Mucosa of descending colon (tissue), 3 donors: ENCODE results near the gene CLDN7. TPM values are rescaled to one million over a fixed set of nuclear protein-coding genes. Genes with fewer than 3 reads are reported as not detected.

ENCODE experiments used
- ATAC-seq: fragments of 200-7000 bp; cut with Tn5 transposase; one replicate; pipeline ENCODE4 v1.9.1; 2020; ENCODE audit warnings: mild to moderate bottlenecking, moderate library complexity
- DNase-seq, 3 donors: peaks; one replicate each; pipeline ENCODE4 v3.0.0-alpha.2; 2020
- H3K36me3 ChIP-seq: fragments of 200-600 bp; one replicate; pipeline ENCODE4 v1.8.0; 2021; ENCODE audit warnings: low read depth, mild to moderate bottlenecking
- H3K4me1 ChIP-seq: fragments of 200-600 bp; one replicate; pipeline ENCODE4 v1.8.0; 2021; ENCODE audit warnings: low read depth, mild to moderate bottlenecking
- H3K4me3 ChIP-seq: fragments of 200-600 bp; one replicate; pipeline ENCODE4 v1.8.0; 2021; ENCODE audit warnings: mild to moderate bottlenecking
- H3K9me3 ChIP-seq: fragments of 200-600 bp; one replicate; pipeline ENCODE4 v1.8.0; 2021; ENCODE audit warnings: mild to moderate bottlenecking
- CTCF ChIP-seq: fragments of 200-600 bp; IDR thresholded peaks from one replicate; pipeline ENCODE4 v1.8.0; 2022; ENCODE audit warnings: antibody characterized with exemption, mild to moderate bottlenecking
- intact Hi-C, 2 donors: fragments of 100-400 bp; cut with DNase I in 1 of 2; cut with micrococcal nuclease in 1 of 2; formaldehyde crosslinking; loops; one replicate each; pipeline versions ENCODE4 v1.11.0 to v1.11.1; 2022; cut with DNase I, micrococcal nuclease
- total RNA-seq, 3 donors: library from RNA; stranded (reverse); fragmentation: NEBNext Ultra II Directional in 2 of 3; extraction: Animal tissue kit (Norgen Biotek cat#: 25700) in 2 of 3; gene quantifications; one replicate each; pipeline versions ENCODE4 v1.2.1 to v1.2.4, GENCODE V29; 2021 to 2023
- donor health status: DM: no; HTN: no; CAD: no; lungs with moderate emphysema.
- donor health status: DM: no; HTN: no; CAD: no.
- donor health status: DM: no; HTN: yes; CAD: no.

Gene CLDN7
- total RNA-seq, 3 donors from 2014 or later, result 586 to 1,244 (median 934) TPM

- no peaks in the 10 kb centered on the region for H3K9me3 ChIP-seq
- H3K36me3 ChIP-seq, result peaks cover 3% of the 10 kb centered on the region
- no peak for TF ChIP-seq CTCF
- H3K4me3 ChIP-seq, result no peak overlapping the region
- peak in 1 of 3 donors; percentile 50 for DNase-seq
- peaks cover 44% of the 10 kb centered on the region for H3K4me1 ChIP-seq
- ATAC-seq, result no peak
- intact Hi-C loops, result no loop called here
Observed at GRCh38 chr17:7235693-7236665, 26.3 kb downstream of the CLDN7 start.

- ATAC-seq (peak; percentile 70), DNase-seq (peak; percentile 96 to 98 (median 97))
- no peak for TF ChIP-seq CTCF
- no peaks in the 10 kb centered on the region for H3K36me3 ChIP-seq
- H3K4me3 ChIP-seq, result peak within 1 kb of the TSS; percentile 52
- intact Hi-C loops, result no loop called here
- no peaks in the 10 kb centered on the region for H3K9me3 ChIP-seq
- H3K4me1 ChIP-seq, result peaks cover 31% of the 10 kb centered on the region
Observed at GRCh38 chr17:7234083-7234951, 28.0 kb downstream of the CLDN7 start, which contains the start of gene DVL2. Gene DVL2, minus strand, starts transcription at chr17:7234517. Its CDS starts 255 bp downstream, at chr17:7234262.

- Histone ChIP-seq H3K36me3 (peaks cover 4% of the 10 kb centered on the region), H3K4me1 (peaks cover 31% of the 10 kb centered on the region), H3K4me3 (peak overlapping the region; percentile 52), H3K9me3 (no peaks in the 10 kb centered on the region)
- DNase-seq (no peak), ATAC-seq (peak; percentile 7)
- no peak for TF ChIP-seq CTCF
- intact Hi-C loops, result no loop called here
Observed at GRCh38 chr17:7233701-7234082, 28.6 kb downstream of the CLDN7 start.

- no peak for TF ChIP-seq CTCF
- intact Hi-C loops, result no loop called here
- Histone ChIP-seq H3K4me3 (no peak overlapping the region), H3K36me3 (peaks cover 6% of the 10 kb centered on the region), H3K4me1 (peaks cover 28% of the 10 kb centered on the region), H3K9me3 (no peaks in the 10 kb centered on the region)
- DNase-seq (no peak), ATAC-seq (no peak)
Observed at GRCh38 chr17:7232114-7232513, 30.2 kb downstream of the CLDN7 start.

- peaks cover 15% of the 10 kb centered on the region for H3K36me3 ChIP-seq
- DNase-seq (no peak), ATAC-seq (no peak)
- intact Hi-C loops, result no loop called here
- H3K9me3 ChIP-seq, result no peaks in the 10 kb centered on the region
- no peak overlapping the region for H3K4me3 ChIP-seq
- no peak for TF ChIP-seq CTCF
- peaks cover 15% of the 10 kb centered on the region for H3K4me1 ChIP-seq
Observed at GRCh38 chr17:7229504-7229903, 32.8 kb downstream of the CLDN7 start.
